HG02623 (cell line): ENCODE measurements around the gene NPHP1.
"Not testable (repeated sequence)": the region's sequence is repeated elsewhere in the genome, so short reads cannot be mapped to it uniquely, and the experiment has no call there.

Experiments
- ATAC-seq: cut with Tn5 transposase; IDR thresholded peaks from one replicate; pipeline ENCODE4 v1.9.1; 2021; ENCODE audit warnings: moderate library complexity; ENCODE audit not compliant: unreplicated experiment

NPHP1 gene

DNA sequence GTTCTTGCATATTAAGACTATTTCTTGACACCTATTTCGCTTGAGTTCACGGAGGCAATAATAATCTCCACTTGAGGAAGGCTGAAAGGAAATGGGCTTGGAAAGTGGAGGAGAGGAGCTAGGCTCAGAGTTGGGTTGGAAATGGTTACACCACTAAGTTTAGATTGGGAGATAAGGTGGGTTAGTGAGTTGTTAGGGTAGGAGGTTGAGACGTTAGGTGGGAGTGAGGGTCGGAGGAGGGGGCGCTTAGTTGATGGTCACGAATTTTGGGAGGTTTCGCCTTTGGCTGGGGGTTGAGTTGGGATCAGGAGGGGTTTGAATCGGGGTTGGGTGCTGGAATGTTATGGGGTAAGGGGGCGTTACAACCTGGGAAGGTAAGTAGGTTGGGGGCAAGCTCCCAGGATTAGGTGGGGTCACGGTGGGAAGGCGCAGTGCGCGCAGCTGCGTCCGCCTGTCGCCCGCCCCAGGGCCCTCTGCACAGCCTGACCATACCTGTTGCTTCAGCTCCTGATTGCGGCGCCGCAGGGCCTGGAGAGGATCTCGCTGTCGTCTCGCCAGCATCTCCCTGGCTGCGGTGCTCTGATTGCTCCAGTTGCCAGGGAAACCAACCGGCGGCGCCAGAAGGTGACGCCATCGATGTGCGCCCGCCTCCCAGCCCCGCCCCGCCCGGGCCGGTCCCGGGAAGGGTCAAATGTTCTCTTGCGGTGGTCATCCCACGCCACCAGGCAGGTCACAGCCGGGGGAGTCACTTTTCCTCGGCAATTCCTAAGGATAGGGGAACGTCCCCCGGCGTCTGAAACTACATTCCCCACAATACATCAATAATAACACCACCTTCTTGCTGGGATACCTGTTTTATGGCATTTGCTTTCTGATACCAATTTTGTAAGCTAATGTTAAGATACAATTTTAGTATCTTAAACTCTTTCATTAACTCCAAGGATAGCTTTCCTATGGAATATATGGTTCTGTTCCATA lies at the start of gene NPHP1:
TSS of gene NPHP1 (minus strand) at position 606 of the 978 bp plus-strand sequence. CDS start at position 561, 45 bp downstream.
- peak; percentile 98 for ATAC-seq

DNA sequence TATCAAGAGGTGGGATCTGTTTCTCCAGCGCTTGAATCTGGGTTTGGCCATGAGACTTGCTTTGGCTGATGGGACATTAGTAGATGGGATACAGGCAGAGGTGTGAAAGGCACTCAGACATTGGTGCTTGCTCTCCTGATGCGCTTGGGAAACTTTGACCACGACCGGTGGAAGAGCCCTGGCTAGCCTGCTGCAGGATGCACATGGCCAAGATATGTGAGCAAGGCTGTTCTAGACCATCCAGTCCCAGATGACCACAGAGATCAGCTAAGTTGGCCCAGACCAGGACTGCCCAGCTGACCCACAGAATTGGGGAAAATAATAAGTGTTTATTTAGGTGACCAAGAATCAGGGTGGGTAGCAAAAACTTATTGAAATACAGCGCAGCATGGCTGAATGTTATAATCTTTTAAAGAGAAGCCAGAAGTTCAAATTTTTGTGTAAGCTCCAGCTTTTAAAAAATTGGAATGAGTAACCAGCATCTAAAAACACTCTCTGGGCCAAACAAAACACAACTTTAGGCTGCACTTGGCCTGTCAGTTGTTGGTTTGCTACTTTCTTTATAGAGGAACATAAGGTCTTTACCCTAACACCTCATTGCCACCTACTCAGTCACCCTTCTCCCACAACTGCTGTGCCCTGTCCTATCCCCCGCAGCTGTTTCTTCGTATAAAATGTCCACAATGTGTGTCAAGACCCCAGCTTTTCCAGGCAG lies 43.4 kb upstream of the NPHP1 start:
- not testable (repeated sequence) for ATAC-seq

DNA sequence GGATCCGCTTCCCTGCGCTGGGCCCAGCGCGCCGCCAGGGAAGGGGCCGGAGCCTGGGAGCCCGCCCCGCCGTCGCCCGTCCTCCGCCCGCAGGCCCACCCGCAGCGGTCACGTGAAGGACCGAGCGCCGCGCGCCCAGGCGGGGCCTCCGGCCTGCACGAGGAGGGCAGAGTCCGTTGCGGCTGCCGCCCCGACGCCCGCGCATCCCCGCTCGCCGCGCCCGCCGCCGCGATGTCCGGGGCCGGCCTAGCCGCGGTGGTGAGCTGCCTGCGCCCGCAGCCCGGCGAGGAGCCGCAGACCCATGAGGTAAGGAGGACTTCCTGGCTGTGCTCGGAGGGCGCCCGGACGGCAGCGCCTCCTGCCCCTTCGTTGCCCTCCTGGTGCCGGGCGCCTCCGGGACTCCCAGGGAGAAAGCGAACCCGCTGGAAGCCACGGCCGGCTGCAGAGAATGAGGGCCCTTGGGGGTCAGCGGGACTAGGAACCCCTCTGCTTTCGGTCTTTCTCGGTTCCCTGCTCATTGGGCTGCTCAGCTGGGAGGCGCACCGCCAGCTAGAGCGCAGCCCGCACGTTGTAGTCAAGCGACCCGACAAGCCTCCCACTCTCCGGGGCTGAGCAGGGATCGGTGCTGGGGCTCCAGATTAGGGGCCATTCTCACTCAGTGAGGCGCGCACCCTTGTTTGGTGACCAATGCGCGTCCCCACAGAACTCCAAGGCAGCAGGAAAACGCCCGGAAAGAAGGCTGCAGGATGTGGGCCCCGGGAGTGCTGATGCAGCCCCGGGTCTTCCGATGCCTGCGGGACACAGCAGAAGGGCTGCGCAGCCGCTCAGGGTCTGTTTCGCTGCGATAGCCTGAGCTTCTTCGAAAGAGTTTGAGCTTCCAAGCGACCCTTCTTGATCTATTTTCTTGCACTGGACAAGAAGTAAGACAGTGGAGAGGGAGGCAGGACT lies 40.9 kb upstream of the NPHP1 start:
- not testable (repeated sequence) for ATAC-seq

DNA sequence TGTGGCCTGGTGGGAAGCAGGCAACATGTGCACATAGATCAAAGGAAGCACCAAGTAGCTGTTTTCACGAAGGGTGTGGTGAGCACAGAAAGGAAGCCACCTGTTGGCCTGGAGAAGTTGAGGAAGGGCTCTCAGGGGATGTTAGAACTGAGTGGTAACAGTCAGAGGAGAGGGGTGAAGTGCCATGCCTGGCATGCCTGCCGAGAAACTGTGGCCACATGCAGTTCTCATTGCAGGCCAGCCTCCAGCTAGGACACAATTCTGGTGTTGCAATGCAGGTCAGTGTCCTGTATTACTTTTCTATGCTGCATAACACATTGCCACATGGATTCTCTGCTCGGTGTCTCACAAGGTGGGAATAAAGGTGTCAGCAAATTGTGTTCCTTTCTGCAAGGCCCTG lies 38.5 kb upstream of the NPHP1 start:
- ATAC-seq = not testable (repeated sequence)

DNA sequence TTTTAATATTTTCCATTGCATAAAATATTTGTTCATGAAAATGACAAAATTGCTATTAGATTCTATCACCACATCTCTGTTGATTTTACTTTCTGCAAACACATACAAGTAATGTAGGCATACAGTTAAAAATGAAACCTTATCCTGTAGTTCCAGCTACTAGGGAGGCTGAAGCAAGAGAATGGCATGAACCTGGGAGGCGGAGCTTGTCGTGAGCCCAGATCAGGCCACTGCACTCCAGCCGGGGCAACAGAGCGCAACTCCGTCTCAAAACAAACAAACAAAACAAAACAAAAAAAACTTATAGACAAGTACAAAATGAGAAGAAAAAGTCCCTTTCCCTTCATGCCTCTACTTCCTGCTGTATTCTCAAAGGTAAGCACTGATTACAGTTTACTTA lies 29.7 kb upstream of the NPHP1 start:
- ATAC-seq = not testable (repeated sequence)

DNA sequence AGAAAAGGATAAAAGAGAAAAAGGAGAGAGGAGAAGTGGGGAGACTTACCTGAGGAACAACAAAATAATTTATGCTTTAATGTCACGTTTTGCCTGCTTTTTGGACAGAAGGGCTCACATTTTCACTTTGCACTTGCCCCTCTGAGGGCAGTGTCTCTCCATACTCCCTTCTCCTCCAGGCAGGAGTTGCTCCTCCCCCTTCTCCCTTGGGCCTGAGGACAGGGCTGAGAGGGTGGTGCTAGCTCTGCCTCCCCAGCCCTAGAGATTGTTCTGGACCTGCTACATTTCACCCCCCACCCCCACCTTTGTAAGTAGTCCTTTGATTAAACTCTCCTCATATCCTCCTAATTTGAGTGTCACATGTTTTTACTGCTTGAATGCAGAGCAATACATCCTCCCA lies 25.1 kb upstream of the NPHP1 start:
- ATAC-seq = not testable (repeated sequence)

DNA sequence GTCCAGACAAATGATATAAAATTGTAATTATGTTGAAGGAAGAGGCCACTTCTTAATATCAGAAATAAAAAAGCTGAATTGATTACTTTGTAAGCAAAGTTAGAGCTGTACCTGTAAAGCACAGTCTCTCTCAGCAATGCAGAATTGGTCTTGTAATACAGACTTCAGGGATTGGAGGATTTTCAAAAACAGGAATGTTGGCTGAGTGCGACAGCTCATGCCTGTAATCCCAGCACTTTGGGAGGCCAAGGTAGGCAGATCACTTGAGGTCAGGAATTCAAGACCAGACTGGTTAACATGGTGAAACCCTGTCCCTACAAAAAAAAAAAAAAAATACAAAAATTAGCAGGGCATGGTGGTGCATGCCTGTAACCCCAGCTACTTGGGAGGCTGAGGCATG lies 17.8 kb upstream of the NPHP1 start:
- not testable (repeated sequence) for ATAC-seq

DNA sequence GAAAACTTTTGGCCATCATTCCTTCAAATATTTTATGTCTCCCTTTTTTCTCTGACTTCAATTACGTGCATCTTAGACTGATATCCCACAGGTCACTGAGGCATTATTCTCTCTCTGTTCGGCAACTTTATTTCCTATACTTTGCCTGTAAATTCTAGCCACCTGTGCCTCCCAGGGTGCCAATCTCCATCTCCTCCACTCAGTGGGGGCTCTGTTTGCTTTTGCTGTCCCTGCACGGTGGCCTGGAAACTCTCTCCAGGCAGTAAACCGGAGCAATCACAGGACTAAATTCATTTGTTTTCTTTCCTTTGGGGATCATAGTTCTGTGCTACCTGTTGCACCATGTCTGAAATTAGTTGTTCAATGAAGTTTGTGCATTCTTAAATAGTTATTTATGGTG lies 17.1 kb upstream of the NPHP1 start:
- ATAC-seq = no peak

DNA sequence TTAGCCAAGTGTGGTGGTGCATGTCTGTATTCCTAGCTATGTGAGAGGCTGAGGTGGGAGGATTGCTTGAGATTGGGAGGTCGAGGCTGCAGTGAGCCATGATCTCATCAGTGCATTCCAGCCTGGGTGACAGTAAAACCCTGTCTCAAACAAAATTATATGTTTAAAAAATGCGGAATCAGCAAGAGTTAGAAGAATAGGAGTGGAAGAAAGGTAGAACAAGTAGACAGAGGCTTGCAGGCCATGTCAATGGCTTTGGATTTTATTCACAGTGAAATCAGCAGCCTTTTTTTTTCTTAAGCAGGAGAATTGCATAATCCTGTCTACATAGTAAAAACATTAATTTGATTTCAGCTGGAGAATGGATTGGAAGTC lies 15.4 kb upstream of the NPHP1 start:
- ATAC-seq = no peak

DNA sequence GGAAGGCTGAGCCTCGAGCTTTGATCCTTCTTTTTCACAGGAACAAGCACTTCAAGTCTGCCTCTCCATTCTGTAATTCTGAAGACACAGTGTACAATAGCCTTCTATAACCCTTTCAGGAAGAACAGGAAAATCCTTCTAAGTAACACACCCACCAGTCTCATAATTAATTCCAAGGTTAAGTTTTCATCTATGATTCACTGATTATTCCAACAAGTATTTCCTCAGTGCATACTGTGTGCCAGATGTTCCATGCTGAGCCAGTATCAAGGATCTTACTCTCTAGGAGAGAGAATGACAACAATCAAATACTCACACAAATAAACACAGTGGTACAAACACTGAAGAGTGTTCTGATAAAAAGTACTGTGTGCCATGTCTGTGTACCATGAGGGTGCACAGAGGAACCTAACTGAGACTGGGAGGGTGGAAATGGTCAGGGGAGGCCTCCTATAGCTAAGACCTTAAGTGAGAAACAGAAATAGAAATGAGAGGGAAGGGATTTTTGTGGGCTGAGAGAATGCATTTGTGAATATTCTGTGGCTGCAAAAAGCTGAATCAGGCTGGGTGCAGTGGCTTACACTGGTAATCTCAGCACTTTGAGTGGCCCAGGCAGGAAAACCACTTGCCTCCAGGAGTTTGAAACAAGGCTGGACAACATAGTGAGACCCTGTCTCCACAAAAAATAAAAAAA lies 14.8 kb upstream of the NPHP1 start:
- no peak for ATAC-seq

DNA sequence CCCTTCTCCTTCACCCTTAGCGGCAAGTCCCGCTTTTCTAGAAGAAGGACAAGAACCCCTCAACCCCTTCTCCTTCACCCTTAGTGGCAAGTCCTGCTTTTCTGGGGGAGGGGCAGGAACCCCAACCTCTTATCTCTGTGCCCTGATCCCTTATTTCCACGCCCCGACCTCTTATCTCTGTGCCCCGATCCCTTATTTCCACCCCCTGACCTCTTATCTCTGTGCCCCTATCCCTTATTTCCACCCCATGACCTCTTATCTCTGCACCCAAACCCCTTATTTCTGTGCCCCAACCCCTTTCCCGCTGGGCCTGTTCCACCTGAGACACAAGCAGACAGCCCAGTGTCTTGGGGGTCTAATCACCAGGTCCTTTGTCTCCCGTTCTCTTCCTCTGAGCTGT lies 14.1 kb upstream of the NPHP1 start:
- not testable (repeated sequence) for ATAC-seq

DNA sequence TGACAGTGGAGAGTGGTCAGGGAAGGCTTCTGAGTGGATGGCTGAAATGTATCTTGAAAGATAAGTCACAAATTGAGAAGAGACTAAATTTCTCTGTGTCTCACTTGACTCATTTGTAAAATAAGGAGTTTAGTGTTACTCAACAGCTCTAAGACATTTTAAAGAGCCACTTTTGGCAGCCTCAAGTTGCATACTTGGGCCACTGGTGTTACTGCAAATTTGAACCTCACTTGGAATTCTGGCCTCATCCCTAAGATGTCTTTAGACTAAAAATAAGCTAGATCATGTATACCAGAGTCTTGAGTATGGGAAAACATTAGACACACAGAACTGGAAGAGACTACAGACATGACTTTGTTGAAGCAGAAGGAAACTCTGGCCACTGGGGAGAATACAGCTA lies 12.0 kb upstream of the NPHP1 start:
- no peak for ATAC-seq

DNA sequence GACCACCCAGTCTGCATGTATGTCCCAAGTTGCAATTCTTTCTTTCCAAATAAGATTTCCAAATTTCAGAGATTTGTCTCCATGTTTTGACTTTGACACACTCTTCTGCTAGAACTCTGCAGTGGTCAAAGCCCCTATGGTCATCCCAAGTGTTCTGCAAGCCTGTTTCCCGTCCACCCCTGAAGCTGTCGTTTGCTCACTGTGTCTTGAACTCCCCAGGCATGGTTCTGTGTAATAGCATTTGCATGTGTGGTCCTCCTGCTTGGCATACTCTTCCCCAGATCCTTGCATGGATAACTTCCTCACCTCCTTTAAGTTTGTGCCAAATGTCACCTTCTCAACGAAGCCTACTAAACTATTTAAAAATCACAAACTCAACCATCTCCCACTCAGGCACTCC lies 11.4 kb upstream of the NPHP1 start:
- ATAC-seq = no peak

DNA sequence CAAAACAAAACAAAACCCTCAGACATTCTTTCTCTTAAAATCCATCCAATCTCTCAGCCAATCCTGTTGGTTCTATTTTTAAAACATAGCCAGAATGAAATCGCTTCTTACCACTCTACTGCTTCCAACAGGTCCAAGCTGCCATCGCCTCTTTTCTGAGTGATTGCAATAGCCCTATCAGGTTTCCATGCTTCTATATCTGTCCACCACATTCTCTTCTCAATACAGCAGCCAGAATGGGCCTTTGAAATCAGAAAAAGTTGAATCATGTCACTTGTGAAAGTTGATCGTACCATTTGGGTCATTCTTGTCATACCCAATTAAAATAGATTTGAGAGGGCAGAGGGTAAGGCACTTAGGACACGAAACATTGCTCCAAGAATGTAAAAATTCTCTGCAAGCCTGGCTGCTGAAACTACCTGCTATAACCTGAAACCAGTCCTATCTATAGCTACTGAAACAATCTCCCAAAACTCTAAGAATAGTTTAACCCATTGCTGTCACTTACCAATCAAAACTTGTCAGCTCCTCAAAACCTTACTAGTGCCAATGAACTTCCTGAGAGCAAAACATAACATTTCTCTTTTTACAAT lies 10.8 kb upstream of the NPHP1 start:
- no peak for ATAC-seq

DNA sequence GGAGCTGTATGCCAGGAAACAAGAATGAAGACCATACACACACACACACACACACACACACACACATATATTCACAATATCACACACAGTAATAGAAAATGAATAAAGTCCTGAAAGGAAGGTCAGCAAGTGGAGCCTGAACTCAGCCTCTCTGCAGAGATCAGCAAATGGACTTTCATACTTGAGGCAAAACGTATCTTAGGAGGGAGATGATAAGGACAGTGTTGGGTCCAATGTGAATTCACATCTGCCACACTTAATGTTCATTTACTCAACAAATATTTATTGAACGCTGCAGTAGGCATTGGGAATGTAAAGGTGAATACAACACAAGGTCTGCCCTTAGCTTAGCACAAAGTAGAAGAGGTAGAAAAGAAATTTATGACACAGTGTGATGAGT lies 10.3 kb upstream of the NPHP1 start:
- no peak for ATAC-seq

DNA sequence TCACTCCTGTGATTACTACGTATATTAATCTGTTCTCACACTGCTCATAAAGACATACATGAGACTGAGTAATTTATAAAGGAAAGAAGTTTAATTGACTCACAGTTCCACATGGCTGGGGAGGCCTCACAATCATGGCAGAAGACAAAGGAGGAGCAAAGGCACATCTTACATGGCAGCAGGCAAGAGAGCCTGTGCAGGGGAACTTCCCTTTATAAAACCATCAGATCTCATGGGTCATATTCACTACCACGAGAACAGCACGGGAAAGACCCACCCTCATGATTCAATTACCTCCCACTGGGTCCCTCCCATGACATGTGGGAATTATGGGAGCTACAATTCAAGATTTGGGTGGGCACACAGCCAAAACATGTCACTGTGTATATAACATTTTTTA lies 8.7 kb upstream of the NPHP1 start:
- ATAC-seq = not testable (repeated sequence)

DNA sequence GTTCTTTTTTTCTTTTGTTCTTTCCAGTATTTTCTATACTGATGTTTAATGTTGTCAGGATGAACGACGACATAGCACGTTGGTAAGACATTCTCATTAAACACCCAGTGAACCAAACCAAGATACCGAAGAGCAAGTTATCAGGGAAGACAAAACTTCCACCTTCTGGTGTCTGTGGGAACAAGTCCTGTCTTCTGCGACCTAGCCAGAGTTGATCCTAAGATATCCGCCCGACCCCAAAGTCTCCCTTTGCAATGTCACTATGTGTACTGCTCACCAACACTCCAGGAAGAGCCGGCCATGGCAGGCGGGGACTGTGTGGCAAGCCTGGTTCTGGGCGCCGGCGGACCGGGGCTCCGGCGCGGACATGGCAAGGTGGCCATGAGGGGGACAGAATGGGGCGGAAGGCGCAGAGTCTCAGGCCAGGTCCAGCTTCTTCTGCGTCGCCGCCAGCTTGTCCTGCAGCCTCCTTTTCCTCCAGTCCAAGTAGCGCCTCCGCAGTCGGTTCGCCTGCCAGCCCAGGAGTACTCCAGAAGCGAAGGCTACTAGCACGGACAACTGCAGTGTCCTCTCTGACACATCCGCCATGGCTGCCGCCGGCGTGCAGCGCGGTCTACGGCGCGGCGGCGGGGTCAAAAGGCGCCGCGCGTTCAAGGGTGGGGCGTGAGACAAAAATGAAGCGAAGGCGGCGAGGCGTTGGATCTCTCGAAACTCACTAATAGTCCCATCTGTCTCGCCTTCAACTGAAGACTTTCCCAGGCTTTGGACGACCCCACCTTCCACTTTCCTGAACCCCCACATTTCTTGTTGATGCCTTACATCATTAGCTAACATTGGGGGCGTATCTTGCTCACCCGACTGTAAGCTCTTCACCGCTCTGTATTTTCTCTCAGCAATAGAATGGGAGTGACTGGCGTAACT lies 7.4 kb upstream of the NPHP1 start, which contains the start of gene MTLN:
TSS of gene MTLN (minus strand) at position 610 of the 921 bp plus-strand sequence. CDS start at position 588, 22 bp downstream.
- ATAC-seq = peak; percentile 84

DNA sequence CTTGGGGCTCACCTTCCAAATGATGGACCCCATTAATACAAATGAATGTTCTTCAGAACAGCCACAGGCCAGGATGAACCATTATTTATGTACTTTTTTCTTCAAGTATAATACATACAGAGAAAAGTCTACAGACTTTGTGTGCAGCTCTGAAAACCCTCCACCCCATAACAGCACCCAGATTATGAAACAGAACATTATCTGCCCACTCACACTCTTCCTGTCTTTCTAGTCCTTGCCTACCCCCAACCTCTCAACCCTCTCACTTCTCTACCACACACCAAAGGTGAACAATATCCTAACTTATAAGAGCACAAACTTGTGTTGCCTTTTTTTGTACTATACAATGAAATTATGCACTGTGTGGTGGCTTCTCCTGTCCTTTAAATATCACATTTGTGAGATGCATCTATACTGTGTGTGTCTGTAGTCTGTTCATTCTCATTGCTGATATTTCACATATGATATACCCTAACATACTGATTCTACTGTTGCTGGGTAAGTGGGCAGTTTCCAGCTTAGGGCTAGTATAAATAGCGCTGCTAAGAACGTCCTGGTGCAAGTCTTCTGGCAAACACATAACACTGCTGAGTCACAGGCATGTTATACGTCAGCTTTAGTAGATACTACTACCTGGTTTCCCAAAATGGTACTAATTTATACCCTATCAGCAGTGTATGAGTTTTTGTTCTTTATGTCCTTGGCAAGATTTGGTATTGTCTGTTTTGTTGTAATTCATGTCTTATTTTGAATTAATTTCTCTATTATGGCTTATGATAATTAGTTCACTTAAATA lies 1.0 kb upstream of the NPHP1 start:
- ATAC-seq = no peak
